Measurements from ENCODE around the gene CSF1.
"Not testable (repeated sequence)": the region's sequence is repeated elsewhere in the genome, so short reads cannot be mapped to it uniquely, and the experiment has no call there.

Gene CSF1

GRCh38 chr1:109918671-109919070 is 8.0 kb downstream of the CSF1 start:
- no peak for TF ChIP-seq ZFX (IDR thresholded peaks at IDR 0.05)
- TF ChIP-seq CTCF (conservative IDR thresholded peaks at IDR 0.05), result no peak
- no peak overlapping the region for H3K27ac ChIP-seq

- TF ChIP-seq ZFX (IDR thresholded peaks at IDR 0.05) (no peak), CTCF (conservative IDR thresholded peaks at IDR 0.05) (no peak)
- H3K27ac ChIP-seq, result no peak overlapping the region
Measured at GRCh38 chr1:109919303-109919702, 8.7 kb downstream of the CSF1 start.

- not testable (repeated sequence) for H3K27ac ChIP-seq
Measured at GRCh38 chr1:109920391-109920790, 9.7 kb downstream of the CSF1 start.

GRCh38 chr1:109922326-109922725 is 11.7 kb downstream of the CSF1 start:
- TF ChIP-seq ZFX (IDR thresholded peaks at IDR 0.05) (no peak), CTCF (conservative IDR thresholded peaks at IDR 0.05) (no peak)

GRCh38 chr1:109923131-109923945 is 12.7 kb downstream of the CSF1 start:
- H3K27ac ChIP-seq, result no peak overlapping the region
- TF ChIP-seq CTCF (conservative IDR thresholded peaks at IDR 0.05), result no peak; the same call in 1 of the 2 replicates
- no peak for TF ChIP-seq ZFX (IDR thresholded peaks at IDR 0.05)

More at GRCh38 chr1:109922326-109922725, 11.7 kb downstream of the CSF1 start:
- H3K27ac ChIP-seq, result no peak overlapping the region

- TF ChIP-seq ZFX (IDR thresholded peaks at IDR 0.05) (no peak), CTCF (conservative IDR thresholded peaks at IDR 0.05) (no peak)
- H3K27ac ChIP-seq, result no peak overlapping the region
Measured at GRCh38 chr1:109923946-109924275, 13.3 kb downstream of the CSF1 start.

GRCh38 chr1:109924316-109924715 is 13.7 kb downstream of the CSF1 start:
- TF ChIP-seq CTCF (conservative IDR thresholded peaks at IDR 0.05) (no peak), ZFX (IDR thresholded peaks at IDR 0.05) (no peak)
- no peak overlapping the region for H3K27ac ChIP-seq
